Mesothelial cell of epicardium (in vitro differentiated cells): ENCODE results near the gene PDGFB. TPM values are rescaled to one million over a fixed set of nuclear protein-coding genes. Genes with fewer than 3 reads are reported as not detected.

Experiments
- DNase-seq, 2 experiments: peaks; one replicate each; pipeline ENCODE4 v3.0.0; 2021; ENCODE audit warnings: low spot score in 2 of 2; ENCODE audit not compliant: unreplicated experiment in 2 of 2
- H3K27ac Mint-ChIP-seq: 2 replicates; pipeline ENCODE4 v1.8.0; 2021; ENCODE audit warnings: mixed read lengths
- H3K27me3 Mint-ChIP-seq: 2 replicates; pipeline ENCODE4 v1.8.0; 2021; ENCODE audit warnings: low read depth, mixed read lengths
- H3K36me3 Mint-ChIP-seq: 2 replicates; pipeline ENCODE4 v1.8.0; 2021; ENCODE audit warnings: mixed read lengths
- H3K4me1 Mint-ChIP-seq: 2 replicates; pipeline ENCODE4 v1.8.0; 2021; ENCODE audit warnings: mixed read lengths
- H3K4me3 Mint-ChIP-seq: 2 replicates; pipeline ENCODE4 v1.8.0; 2021; ENCODE audit warnings: mild to moderate bottlenecking, moderate library complexity, mixed read lengths
- H3K9me3 Mint-ChIP-seq: 2 replicates; pipeline ENCODE4 v1.8.0; 2021; ENCODE audit warnings: mixed read lengths
- total RNA-seq: library from RNA; stranded (reverse); gene quantifications from 3 replicates; pipeline ENCODE4 v1.2.1, GENCODE V29; 2021
- TF ChIP-seq, protein P1 (sequence below): fragments of 200-600 bp; sonication (generic); IDR thresholded peaks from one replicate; pipeline ENCODE4 v1.5.0; 2021; ENCODE audit warnings: antibody characterized with exemption; ENCODE audit not compliant: unreplicated experiment

PDGFB gene
- total RNA-seq, 1 donor from 2014 or later, result 14.7 TPM

DNA sequence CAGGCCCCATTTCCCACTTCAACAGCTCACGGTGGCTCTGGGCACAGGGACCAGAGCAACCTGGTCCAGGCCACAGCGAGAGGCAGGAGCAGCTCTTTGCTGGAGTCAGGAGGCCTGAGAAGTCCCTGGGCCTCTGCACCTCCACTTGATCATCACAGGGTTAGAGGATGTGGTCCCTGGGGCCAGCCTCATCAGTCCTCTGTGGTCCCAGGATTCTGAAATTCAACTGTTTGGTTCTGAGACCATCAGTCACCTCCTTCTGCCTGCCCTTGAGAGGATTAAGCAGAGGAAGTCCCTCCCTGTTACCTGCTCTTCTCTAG lies 67.4 kb downstream of the PDGFB start:
- no peak for DNase-seq
- H3K27me3 Mint-ChIP-seq, result no peaks in the 10 kb centered on the region
- no peak overlapping the region for H3K4me3 Mint-ChIP-seq
- no peaks in the 10 kb centered on the region for H3K9me3 Mint-ChIP-seq
- peaks cover 41% of the 10 kb centered on the region for H3K4me1 Mint-ChIP-seq
- TF ChIP-seq, protein P1, sequence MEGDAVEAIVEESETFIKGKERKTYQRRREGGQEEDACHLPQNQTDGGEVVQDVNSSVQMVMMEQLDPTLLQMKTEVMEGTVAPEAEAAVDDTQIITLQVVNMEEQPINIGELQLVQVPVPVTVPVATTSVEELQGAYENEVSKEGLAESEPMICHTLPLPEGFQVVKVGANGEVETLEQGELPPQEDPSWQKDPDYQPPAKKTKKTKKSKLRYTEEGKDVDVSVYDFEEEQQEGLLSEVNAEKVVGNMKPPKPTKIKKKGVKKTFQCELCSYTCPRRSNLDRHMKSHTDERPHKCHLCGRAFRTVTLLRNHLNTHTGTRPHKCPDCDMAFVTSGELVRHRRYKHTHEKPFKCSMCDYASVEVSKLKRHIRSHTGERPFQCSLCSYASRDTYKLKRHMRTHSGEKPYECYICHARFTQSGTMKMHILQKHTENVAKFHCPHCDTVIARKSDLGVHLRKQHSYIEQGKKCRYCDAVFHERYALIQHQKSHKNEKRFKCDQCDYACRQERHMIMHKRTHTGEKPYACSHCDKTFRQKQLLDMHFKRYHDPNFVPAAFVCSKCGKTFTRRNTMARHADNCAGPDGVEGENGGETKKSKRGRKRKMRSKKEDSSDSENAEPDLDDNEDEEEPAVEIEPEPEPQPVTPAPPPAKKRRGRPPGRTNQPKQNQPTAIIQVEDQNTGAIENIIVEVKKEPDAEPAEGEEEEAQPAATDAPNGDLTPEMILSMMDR, result no peak
- peak overlapping the region; percentile 82 for H3K27ac Mint-ChIP-seq
- no peaks in the 10 kb centered on the region for H3K36me3 Mint-ChIP-seq

DNA sequence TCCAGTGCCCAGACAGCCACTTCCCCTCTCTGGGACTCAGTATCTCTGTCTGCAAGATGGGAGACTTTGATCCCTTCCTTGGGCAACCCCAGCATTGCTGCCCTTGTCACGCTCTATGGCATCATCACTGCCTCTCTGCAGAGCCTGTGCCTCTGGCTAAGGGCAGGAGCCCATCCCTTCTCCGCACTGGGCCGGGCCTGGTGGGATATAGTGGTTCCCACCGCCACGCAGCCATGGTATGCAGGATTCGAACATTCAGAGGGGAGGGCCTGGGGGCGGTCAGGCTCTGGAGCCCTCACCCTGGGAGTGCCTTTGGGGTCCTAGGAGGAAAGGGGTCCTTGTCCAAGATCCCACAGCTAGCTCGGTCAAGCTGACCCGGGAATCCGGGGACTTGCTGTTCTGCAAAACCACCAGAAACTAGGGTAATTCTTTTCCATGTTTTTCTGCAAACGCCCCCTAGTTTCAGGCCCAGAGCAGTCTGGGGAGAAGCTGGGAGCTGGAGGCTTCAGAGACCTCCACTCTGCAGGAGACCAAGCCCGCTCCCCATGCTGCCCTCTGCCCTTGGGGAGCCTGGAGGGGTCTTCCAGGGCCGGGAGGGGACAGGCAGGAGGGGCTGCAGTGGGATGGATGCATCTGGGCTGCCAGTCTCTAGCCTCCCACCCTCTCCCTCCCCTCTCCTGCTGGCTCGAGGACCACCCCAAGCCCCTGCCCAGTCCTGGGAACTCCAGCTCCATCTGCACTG lies 67.9 kb downstream of the PDGFB start:
- TF ChIP-seq, protein P1, result no peak
- Mint-ChIP-seq H3K27ac (peak overlapping the region; percentile 99), H3K9me3 (no peaks in the 10 kb centered on the region), H3K36me3 (no peaks in the 10 kb centered on the region), H3K4me1 (peaks cover 41% of the 10 kb centered on the region), H3K4me3 (no peak overlapping the region), H3K27me3 (no peaks in the 10 kb centered on the region)
- peak in 1 of 2 experiments; percentile 38 for DNase-seq

DNA sequence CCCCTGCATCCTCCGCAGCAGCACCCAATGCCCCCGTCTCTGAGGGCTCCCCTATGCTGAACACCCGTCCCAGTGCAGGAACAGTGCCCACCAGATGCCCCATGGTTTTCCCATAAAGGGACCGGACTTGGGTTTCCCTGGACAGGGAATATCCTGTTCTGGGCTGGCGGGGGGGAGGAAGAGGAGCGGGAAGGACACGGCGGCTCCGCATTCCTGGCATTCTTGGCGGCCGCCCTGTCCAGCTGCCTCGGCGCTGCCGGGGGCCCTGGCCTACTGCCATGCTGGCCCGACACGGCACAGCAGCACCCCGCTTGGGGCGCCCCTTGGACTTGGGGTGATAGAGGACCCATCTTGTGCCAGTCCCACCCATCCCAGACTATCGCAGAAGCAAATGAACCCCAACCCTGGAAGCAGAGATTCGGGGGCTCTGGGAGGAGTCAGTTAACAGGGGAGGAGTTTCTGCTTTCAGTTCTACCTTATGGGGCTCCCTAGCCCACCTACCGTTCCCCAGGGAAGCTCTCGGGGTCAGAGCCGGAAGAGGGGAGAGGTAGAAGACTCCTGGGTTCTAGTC lies 68.6 kb downstream of the PDGFB start:
- peaks cover 41% of the 10 kb centered on the region for H3K4me1 Mint-ChIP-seq
- no peaks in the 10 kb centered on the region for H3K27me3 Mint-ChIP-seq
- peak; percentile 67 to 81 for DNase-seq
- H3K36me3 Mint-ChIP-seq, result no peaks in the 10 kb centered on the region
- TF ChIP-seq, protein P1, result no peak
- peak overlapping the region; percentile 99 for H3K27ac Mint-ChIP-seq
- H3K9me3 Mint-ChIP-seq, result no peaks in the 10 kb centered on the region
- no peak overlapping the region for H3K4me3 Mint-ChIP-seq

DNA sequence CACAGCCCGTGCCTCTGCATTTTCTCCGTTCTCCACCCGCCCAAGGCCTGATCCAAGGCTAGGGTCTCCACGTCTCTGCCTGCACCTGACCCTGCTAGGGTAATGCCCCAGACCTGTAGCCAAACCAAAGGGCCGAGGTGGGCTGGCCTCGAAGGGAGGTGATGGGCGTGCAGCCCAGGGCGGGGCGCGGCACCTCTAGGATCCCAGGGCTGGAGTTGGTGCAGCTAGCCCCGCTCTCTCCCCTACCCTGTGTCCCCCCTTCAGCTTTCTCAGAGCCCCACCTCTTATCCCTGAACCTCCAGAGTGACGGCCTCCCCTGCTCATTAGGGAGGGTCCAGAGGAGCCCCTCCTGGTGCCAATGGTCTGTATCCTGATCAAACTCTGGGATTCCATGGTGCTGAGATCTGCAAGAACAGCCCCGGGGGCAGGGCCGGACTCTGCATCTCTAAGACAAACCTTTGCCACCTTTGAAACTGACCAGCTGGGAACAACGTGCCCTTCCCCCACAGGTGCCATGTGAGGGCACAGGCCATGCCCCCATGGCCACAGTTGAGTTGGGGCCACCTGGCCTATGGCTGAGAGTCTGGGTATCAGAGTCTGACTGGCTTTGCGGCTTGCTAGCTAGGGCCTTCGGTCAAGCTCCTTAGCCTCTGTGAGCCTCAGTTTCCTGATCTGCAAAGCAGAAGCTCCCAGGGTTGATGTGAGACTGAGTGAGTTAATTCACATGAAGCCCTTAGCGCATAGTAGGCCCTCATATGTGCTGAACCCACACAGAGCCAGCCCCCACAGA lies 69.2 kb downstream of the PDGFB start:
- no peaks in the 10 kb centered on the region for H3K27me3 Mint-ChIP-seq
- no peaks in the 10 kb centered on the region for H3K36me3 Mint-ChIP-seq
- no peak overlapping the region for H3K4me3 Mint-ChIP-seq
- H3K27ac Mint-ChIP-seq, result peak overlapping the region; percentile 99
- peak in 1 of 2 experiments; percentile 36 for DNase-seq
- no peaks in the 10 kb centered on the region for H3K9me3 Mint-ChIP-seq
- TF ChIP-seq, protein P1, result no peak
- peaks cover 46% of the 10 kb centered on the region for H3K4me1 Mint-ChIP-seq

DNA sequence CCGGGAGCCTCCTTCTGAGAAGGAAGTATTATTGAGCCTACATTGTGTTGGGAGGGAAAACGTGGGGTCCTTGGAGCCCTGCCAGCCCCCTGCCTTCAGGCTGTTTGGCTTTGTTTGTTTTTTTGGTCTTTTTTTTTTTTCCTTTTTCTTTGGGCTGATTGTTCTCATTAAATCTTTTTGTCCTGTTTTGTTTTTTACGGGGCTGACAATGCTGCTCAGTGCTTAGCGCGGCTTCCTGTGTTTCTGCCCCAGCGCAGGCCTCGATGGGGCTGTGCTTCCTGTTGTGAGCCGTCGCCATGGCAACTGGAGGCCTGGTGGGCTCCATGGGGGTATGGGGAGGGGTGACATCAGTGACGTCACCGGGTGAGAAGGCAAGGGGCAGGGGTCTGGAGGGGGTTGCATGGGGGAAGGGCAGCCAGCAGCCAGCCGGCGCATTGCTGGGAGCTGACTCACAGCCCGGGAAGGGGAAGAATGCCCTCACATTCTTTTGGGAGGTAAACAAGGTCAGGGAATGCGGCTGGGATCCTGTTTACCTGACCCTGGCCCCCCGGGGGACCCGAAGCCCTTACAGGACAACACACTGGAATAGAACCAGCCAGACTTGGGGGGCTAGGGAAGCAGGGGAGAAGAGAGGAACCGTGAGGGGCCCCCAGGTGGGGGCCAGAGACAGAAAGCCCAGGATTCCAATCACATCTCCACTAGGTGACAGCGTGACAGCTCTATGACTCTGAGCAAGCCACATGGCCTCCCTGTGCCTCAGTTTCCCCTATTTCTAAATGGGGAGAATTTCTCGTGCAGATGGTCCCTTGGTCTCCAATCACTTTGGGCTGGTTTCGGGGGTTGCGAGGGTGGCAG lies 70.1 kb downstream of the PDGFB start:
- H3K36me3 Mint-ChIP-seq, result no peaks in the 10 kb centered on the region
- TF ChIP-seq, protein P1, result no peak
- H3K9me3 Mint-ChIP-seq, result no peaks in the 10 kb centered on the region
- peak; percentile 80 to 82 for DNase-seq
- H3K27me3 Mint-ChIP-seq, result no peaks in the 10 kb centered on the region
- H3K27ac Mint-ChIP-seq, result peak overlapping the region; percentile 99
- H3K4me1 Mint-ChIP-seq, result peaks cover 46% of the 10 kb centered on the region
- peak overlapping the region; percentile 48 for H3K4me3 Mint-ChIP-seq
